HEK293T (cell line): ENCODE results near the gene INHBC.

Source experiments
- ARNT ChIP-seq: fragments of 450-650 bp; IDR thresholded peaks from 2 replicates; pipeline ENCODE4 v1.6.1; 2017; ENCODE audit warnings: mild to moderate bottlenecking
- ELF4 ChIP-seq: fragments of 450-650 bp; IDR thresholded peaks from 2 replicates; pipeline ENCODE4 v1.6.1; 2017; ENCODE audit warnings: antibody characterized with exemption
- FOXA1 ChIP-seq: fragments of 450-650 bp; IDR thresholded peaks from 2 replicates; pipeline ENCODE4 v1.6.1; 2016; ENCODE audit warnings: mild to moderate bottlenecking
- FOXM1 ChIP-seq: fragments of 450-650 bp; IDR thresholded peaks from 2 replicates; pipeline ENCODE4 v1.6.1; 2017; ENCODE audit warnings: mild to moderate bottlenecking, borderline replicate concordance
- HDGF ChIP-seq: fragments of 450-650 bp; IDR thresholded peaks from 2 replicates; pipeline ENCODE4 v1.6.1; 2017; ENCODE audit warnings: antibody characterized with exemption, borderline replicate concordance
- L3MBTL2 ChIP-seq: fragments of 450-650 bp; conservative IDR thresholded peaks from 2 replicates; pipeline ENCODE4 v1.6.1; 2016; ENCODE audit warnings: mild to moderate bottlenecking
- LEF1 ChIP-seq: fragments of 450-650 bp; IDR thresholded peaks from 2 replicates; pipeline ENCODE4 v1.6.1; 2017; ENCODE audit warnings: mild to moderate bottlenecking, borderline replicate concordance
- NFRKB ChIP-seq: fragments of 450-650 bp; IDR thresholded peaks from 2 replicates; pipeline ENCODE4 v1.6.1; 2016; ENCODE audit warnings: mild to moderate bottlenecking, moderate library complexity
- SP1 ChIP-seq: fragments of 450-650 bp; IDR thresholded peaks from 2 replicates; pipeline ENCODE4 v1.6.1; 2017
- SUZ12 ChIP-seq: fragments of 450-650 bp; IDR thresholded peaks from 2 replicates; pipeline ENCODE4 v1.6.1; 2016; ENCODE audit warnings: mild to moderate bottlenecking
- TARDBP ChIP-seq: fragments of 450-650 bp; IDR thresholded peaks from 2 replicates; pipeline ENCODE4 v1.6.1; 2016
- ZNF384 ChIP-seq: fragments of 450-650 bp; IDR thresholded peaks from 2 replicates; pipeline ENCODE4 v1.6.1; 2016

GRCh38 chr12:57491393-57492280 is 57.1 kb downstream of the INHBC start:
- TF ChIP-seq LEF1 (no peak), HDGF (no peak; the same call in 1 of the 2 replicates), NFRKB (no peak), L3MBTL2 (no peak), SUZ12 (no peak), ZNF384 (no peak), FOXA1 (no peak), SP1 (no peak), ARNT (no peak), FOXM1 (no peak), TARDBP (no peak), ELF4 (no peak)
